ENCODE measurements around the gene IL1A.

IL1A gene

GRCh38 chr2:112764071-112765044, 19.9 kb downstream of the IL1A start, which contains the start of gene CKAP2L:
Gene CKAP2L, minus strand, starts transcription at chr2:112764609. Its CDS starts 11 bp downstream, at chr2:112764598.
- DNase-seq (ENCODE audit: low read depth, low spot score) = peak; percentile 92

GRCh38 chr2:112762276-112762675, 22.0 kb downstream of the IL1A start:
- no peak for DNase-seq (ENCODE audit: low read depth, low spot score)

DNA sequence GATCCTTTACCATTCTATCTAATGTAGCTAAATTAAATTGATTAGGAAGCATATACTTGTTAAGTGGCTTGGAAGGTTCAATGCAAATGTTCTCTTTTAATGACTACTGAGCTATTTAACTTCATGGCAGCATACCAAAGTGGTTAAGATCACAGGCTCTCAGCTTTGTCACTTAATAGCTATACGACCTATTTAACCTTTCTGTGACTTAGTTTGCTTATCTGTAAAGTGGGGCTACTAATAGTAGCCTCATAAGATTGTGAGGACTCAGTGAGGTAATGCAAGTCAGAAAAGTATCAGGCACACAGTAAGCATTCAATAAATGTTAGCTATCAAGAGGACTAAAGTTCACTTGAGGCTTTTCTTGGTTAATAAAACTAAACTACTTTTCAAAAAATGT, 24.1 kb downstream of the IL1A start:
- no peak for DNase-seq (ENCODE audit: low read depth, low spot score)

GRCh38 chr2:112758711-112759110, 25.6 kb downstream of the IL1A start:
- DNase-seq (ENCODE audit: low read depth, low spot score) = no peak

- no peak for DNase-seq (ENCODE audit: low read depth, low spot score)
Measured at GRCh38 chr2:112757265-112757664, 27.0 kb downstream of the IL1A start.

DNA sequence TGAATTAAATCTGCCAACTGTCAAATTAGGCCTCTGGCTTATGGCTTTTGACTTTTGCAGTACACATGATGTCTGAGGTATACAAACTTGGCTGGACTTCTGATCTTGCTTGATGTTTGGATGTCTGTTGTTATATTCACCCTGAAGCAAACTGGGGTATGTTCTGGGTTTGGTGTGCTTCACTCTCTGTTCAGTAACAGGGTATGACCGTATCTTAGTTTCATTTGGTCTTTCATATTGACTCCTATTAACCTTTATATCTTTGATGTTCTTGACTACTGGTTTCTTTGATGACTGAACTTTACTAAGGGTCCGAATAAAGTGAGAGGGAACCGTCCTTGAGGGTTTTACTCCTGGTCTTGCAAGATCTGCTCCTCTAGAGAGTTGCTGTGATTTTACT, 28.1 kb downstream of the IL1A start:
- no peak for DNase-seq (ENCODE audit: low read depth, low spot score)

GRCh38 chr2:112755444-112755843, 28.8 kb downstream of the IL1A start:
- no peak for DNase-seq (ENCODE audit: low read depth, low spot score)

- no peak for DNase-seq (ENCODE audit: low read depth, low spot score)
Measured at GRCh38 chr2:112754564-112754963, 29.7 kb downstream of the IL1A start.

- DNase-seq (ENCODE audit: low read depth, low spot score) = no peak
Measured at GRCh38 chr2:112752667-112753066, 31.6 kb downstream of the IL1A start.

DNA sequence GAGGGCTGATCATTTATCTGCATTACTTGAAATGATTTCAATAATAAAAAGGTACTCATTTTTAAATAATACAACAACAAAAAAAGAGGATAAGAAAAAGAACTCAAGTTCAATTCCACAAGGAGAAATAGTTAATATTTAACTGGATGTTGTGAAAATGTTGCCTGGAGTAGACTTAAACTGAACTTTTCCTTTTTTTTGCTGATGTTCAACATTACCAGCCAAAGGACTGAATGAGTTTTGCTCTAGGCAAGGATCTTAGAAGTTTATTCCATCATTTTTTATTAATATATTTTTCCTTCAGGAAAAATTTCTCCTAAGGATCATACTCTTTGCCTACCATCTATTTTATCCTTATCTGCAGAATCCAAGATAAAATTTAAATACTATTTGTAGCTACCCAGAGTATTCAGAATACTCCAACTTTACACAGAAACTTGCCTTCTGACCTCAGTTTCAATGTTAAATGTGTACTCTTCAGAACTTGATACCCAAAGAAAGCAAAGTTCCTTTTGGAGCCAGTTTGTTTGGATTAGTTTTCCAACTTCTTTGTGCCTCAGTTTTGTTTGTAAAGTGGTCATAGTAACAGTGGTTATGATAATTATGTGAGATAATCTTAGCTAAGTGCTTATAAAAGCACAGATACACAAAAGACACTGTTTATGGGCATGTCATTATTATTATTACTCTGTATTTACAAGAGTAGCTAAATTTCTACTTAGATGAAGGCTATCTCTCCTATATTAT, 32.7 kb downstream of the IL1A start:
- DNase-seq (ENCODE audit: low read depth, low spot score) = no peak

DNA sequence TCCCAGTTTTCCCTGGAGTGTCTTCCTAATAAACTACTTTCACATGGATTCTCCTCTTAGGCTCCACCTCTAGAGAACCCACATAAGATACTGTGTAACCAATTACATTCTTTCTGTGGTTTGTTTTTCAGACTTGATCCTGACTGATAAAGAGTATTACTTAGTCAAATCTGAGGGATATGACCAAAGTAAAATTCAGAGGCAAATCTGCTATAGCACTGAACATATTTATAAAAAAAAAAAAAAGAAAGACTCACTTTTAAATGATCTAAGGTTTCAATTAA, 33.8 kb downstream of the IL1A start:
- DNase-seq (ENCODE audit: low read depth, low spot score) = no peak

DNA sequence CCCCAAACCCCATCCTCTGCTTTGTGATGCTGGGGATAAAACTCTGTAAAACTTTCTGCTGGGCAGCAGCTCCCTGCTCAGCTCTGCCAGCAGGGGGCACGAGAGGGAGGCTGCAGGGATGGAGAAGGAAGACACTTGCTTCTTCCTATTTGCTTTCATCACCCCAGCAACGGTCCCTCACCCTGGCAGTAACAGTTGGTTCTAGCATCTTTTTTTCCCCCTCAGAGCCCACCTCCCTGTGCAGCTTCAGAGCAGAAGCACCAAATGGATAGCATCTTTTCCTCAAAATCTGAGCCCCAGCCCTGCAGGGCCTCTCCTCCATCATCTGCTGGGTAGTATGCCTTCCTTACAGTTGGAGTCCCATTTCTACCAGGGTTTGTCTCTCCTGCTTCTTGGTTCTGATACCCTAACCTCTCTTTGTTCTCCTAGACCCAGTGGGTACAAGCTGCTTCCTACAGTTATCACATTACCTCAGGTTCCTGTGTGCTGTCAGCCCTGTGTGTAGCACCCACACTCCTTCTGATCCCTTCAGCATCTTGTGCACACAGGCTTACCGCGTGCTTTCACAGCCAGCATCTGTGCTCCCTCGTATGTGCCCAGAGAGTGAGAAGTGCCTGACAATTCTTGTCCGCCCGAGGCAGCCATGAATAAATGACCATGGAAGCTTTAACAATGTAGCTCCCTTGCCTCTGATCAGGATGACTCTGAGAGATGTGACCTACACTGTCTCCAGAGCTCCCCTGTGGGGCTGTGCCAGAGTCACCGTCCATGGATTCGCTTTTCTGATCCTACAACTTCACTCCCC, 34.3 kb downstream of the IL1A start:
- no peak for DNase-seq (ENCODE audit: low read depth, low spot score)

DNA sequence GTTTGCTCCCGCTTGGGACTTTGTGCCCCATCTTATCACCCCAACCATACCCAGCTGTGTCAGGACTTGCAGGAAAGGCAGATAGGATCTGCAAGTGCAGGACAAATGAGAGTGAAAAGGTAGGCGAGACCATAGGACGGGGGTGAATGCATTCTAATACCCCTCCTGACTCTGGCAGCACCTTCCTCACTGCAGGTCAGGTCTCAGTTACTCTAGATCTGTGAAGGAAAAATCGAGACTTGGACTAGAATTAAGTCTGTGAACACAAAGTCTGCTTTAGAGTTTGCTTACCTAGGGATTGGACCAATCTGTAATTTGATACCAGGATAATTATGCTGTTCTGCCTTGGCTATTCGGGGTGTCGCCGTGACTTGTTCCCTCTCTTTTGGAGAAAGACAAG, 43.8 kb downstream of the IL1A start:
- no peak for DNase-seq (ENCODE audit: low read depth, low spot score)

DNA sequence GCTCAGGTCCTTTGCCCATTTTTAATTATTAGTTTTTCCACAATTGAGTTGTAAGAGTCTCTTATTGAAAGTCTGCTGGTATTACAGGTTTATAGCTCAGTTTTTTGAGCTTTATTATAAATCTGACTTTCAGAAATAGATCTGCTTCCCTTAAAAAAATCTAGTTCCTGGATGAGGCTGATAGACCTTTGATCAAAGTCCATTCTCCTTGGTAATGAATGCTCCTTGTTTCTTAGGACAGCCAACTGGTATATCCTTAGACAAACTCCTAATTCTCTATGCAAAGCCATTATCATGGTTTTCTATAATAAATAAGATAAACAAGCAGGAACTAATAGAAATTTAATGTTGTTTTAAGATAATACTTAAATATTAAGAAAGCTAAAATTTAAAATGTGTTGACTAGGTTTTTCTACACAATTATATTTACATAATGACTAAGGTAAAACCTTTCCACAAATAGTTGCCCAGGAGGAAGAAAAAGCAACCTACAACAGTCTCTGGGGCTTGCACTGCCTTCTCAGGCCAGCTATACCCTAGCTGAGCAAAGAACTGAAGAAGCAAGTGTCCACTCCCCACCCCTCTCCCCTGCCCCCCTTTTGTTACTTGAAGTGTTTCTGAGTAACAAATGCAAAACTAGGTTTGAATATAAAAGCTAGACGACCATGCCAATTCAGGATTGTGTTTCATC, 46.6 kb downstream of the IL1A start:
- DNase-seq (ENCODE audit: low read depth, low spot score) = no peak

DNA sequence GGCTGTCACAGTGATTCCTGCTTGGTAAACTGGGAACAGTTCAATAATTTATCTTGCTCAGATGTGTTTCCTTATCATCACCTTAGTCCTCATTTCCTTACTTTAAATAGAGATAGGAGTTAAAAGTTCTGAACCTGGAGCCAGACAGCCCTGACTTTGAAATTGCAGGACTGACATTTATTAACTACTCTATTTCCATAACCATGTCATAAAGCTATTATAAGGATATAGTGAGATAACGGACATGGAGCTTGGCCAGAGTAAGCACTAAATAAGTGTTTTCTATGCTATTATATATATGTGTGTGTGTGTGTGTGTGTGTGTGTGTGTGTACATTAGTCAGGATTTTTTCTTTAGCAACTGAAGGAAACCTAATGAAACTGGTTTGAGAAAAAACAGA, 50.4 kb downstream of the IL1A start:
- DNase-seq (ENCODE audit: low read depth, low spot score) = no peak

DNA sequence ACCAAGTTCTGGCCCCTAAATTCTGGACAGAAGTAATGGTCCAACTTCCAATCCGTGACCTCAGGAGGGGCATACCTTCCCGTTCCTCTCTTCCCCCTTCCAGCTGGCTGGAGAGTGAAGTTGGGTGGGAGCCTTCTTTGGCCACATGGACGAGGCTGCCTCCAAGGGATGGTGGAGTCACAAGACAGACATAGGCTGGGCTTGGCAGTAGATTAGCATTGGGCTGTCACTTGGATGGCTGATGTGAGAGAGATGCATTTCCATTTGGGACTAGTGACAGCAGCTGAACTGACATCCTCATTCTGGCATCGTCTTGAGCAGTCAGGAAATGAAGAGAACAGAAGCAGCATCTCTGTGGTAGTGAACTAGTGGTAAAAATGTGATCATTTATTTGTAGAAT, 50.8 kb downstream of the IL1A start:
- DNase-seq (ENCODE audit: low read depth, low spot score) = no peak

DNA sequence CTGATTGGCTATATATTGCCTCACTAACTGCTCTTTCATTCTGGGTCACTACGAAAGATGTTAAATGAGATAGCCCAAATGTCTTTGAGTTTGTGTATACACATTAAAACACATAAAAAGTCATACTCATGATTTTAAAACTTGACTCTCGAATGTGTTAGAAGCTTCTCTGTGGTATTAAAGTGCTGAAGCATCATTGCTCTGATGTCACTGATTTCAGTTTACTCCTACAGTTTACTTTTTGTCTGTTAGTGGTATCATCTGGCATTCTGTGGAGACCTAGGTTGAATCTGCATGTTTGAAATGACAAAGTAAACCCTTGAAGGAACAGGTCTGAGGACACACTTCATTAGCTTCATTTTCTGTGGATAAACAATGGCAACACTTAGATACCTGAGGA, 52.8 kb downstream of the IL1A start:
- DNase-seq (ENCODE audit: low read depth, low spot score) = no peak

DNA sequence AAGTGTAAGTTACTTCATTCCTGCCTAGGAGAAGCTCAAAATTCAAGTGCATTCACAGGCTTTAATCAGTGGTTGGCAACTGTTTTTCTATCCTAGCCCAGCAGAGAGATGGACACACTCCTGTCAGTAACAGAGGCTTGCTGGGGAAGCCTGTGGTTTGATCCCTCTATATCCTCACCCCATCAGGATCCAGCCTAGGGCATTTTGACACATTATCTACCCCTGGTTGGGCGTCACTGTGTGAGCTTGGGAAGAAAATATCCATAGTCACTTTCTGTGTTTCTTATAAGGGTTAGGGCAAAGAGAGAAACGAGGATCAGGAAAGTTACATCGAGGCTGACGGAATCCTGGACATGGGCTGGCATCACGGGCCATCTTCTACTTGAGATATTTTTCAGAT, 53.5 kb downstream of the IL1A start:
- no peak for DNase-seq (ENCODE audit: low read depth, low spot score)

GRCh38 chr2:112730216-112730615, 54.1 kb downstream of the IL1A start:
- DNase-seq (ENCODE audit: low read depth, low spot score) = no peak

- DNase-seq (ENCODE audit: low read depth, low spot score) = no peak
Measured at GRCh38 chr2:112728378-112729175, 55.7 kb downstream of the IL1A start.

GRCh38 chr2:112728029-112728362, 56.3 kb downstream of the IL1A start:
- no peak for DNase-seq (ENCODE audit: low read depth, low spot score)

Measured in iPS DF 19.7 (cell line).